GM21390 (cell line): ENCODE data around the gene PDCD7.

Experiments used
- ATAC-seq: cut with Tn5 transposase; IDR thresholded peaks from one replicate; pipeline ENCODE4 v1.9.1; 2021; ENCODE audit not compliant: unreplicated experiment

Gene PDCD7

GRCh38 chr15:65092911-65093792 lies 40.5 kb downstream of the PDCD7 start:
- ATAC-seq = no peak

DNA sequence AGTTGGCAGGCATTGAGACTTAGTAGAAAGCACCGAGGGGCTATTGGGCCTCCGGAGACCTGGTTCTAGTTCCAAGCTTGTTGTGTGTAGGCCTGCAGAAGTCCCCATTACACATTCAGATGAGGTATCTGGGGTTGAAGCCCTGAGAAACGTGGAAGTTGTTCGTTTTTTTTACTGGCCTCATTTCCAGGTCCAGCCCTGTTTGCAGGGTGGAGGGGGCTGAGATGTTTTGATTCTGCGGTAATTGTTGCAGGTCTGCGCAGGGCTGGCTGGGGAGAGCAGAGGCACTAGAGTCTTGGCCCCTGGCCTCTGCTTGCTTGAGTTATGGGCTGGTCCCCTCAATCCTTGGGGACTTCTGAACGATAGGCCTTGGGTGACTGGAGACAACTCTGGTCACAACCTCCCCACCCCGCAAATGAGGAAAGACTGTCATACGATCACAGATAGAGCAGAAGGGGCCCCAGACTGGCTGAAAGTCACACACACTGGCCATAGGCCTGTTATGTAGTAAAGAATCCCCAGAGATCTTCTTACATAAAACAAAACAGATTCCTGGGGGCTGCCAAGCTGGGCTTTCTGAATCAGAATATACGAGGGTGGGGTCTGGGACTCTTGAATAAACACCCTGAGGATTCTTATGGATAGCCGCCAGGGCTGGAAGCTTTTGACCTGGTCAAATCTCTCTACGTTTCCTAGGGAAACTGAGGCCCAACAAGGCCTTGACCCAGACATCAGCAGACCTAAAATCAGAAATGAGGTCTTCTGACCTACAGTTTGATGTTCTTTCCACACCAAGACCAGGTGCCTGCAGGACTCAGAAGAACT lies 41.5 kb downstream of the PDCD7 start:
- ATAC-seq = no peak

- no peak for ATAC-seq
Observed at GRCh38 chr15:65089206-65089824, 44.3 kb downstream of the PDCD7 start.

- ATAC-seq = no peak
Observed at GRCh38 chr15:65088643-65089021, 45.0 kb downstream of the PDCD7 start.

- ATAC-seq = no peak
Observed at GRCh38 chr15:65087873-65088642, 45.5 kb downstream of the PDCD7 start.

DNA sequence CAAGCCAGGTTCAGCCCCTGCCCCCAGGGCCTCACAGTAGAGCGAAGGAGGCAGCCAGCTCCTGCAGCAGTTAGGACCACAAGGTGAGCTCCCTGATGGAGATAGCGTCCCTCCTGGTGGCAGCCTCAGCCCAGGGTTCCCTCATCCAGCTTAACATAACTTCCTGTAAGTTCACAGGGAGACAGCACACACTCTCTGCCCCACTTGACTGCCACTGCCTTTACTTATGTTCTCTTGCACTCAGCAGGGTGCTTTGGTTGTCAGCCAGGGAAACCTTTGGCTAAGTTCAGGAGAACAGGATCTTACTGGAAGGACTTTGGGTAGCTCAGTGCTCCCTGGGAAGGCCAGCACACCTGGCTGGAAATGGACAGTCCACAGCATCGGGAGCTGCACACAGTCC lies 46.2 kb downstream of the PDCD7 start:
- no peak for ATAC-seq

DNA sequence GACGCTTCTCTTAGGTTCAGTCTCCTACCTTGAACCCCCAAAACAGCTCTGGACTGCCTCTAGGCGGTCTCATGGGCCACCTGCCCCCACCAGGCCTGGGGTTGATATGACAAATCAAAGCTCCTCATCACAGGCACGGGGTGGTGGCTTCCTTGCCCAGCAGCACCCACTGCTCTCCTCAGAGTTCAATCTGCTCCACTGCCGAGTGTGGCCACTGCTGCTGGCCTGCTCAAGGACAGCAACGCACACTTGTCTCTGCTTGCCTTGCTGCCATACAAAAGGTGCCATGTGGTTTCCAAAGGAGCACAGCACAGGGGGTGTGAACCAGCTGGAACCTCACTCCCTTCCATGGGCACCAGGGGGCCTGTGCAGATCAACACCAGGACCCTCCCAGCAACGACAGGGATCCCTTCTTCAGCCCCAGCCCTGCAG lies 46.9 kb downstream of the PDCD7 start:
- ATAC-seq = no peak

GRCh38 chr15:65085990-65086679 lies 47.5 kb downstream of the PDCD7 start:
- no peak for ATAC-seq

DNA sequence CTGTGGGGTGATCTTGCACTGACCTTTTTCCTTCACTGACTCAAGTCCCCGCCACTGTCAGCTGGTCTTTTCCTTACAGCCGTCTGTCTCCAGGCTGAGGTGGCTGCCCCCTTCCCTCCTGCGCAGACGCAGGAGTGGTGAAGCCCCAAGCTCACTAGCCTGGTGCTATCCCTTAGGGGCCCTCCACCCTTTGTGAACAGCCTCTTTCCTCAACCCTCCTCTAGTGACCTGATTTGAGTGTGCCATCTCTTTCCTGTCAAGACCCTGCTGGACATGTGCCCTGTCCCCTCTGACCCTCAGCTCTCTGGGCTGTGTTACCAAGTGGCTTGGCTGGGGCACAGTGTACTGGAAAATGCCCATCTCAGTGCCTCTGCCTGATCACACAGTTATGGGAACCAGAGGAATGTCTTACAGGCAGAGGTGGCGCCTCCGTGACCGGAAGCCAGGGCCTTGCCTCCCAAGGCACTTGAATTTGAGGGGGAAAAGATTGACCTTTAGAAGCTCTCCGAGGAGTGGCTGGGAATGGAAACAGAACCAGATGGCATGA lies 48.3 kb downstream of the PDCD7 start:
- ATAC-seq = no peak

DNA sequence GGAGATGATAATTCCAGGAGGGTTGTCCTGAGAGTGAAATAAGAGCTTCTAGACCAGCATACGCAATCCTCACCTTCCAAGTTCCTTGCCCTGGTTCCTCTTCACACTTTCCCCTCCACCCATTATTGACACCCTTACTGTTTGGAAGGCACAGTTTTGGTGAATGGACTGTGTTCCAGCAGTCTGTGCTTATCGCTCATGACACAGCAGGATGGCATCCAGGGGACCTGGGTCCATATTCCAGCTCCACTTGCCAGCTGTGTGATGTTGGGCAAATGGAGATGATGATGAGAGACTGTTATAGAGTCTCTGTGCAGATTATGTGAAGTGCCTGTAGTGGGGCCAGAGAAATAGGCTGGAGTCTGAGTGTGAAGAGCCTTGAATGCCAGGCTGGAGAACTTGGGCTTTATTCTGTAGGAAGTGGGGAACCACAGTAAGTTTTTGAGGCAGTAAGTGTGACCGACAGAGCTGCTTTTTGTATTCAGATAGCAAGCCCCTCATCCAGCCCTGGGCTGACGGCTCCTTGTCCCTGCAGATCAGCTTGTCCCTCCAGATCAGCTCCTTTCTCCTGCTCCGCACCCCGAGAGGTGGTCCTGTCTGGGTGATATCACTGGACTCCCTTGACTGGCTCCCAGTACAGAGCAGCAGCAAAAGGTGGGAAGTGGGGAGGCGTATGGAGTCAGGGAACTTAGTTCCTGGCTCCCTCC lies 49.0 kb downstream of the PDCD7 start:
- no peak for ATAC-seq

GRCh38 chr15:65083262-65083701 lies 50.3 kb downstream of the PDCD7 start:
- ATAC-seq = no peak

DNA sequence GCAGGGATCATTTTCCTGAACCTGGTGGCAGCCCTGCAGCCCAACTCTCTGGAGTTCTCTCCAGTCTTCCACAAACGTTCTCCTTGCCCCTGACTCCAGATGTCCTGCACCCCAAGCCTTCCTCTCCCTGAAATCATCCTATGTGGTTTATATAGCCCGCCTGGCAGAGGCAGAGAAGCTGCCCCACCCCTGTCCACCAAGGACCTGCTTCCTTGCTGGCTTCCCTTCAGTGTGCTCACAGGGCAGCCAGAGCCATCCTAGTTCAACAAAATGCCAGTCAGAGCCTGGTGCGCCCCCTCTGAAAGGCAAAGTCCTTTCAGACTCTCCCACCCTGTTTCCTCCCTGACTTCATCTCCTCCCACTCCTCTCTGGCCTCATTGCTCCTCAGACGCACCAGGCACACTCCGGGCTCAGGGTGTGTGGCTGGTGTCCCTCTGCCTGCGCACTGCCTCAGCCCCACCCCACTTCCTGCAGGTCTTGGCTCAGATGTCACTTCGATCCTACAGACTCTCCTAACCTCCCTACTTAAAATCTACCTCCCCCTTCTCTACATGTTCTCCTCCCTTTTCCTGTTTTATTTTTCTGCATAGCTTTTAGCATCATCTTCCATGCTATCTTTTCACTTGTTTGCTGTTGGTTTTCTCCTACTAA lies 51.2 kb downstream of the PDCD7 start:
- no peak for ATAC-seq

DNA sequence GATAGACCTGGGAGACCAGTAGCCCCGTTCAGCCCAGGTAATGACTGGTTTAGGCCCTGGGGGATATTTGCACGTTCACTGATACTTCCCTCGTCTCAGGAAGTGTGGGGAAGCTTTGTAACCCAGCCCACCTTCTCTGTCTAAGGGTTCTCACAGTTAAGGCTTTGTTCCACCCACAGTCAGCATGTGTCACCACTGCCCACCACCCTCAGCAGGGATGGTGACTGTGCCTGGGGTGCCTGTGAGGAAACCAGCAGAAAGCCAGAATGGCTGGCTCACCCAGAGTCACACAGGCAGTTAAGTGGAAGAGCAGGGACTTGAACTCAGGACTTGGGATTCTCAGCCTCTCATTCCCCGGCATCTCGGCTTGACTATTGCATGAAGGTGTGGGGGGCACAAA lies 51.9 kb downstream of the PDCD7 start:
- ATAC-seq = no peak

DNA sequence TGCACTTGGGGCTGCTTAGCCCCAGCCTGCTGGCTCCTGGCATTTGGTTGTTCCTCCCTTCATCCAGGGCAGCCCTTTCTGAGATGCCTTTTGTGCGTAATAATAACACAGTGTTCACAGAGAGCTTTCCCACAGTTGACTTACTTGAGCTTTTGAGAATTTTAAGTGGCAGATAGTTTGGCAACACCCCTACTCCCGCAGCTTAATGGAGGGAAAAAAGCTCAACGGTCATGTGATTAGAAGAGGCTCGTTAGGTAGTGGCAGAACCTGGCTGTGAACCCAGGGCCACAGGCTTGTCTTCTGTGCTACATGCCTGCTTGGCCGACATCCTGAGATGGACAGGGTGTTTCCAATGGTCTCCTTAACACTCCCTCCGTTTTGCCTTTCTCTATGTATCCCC lies 52.3 kb downstream of the PDCD7 start:
- no peak for ATAC-seq

DNA sequence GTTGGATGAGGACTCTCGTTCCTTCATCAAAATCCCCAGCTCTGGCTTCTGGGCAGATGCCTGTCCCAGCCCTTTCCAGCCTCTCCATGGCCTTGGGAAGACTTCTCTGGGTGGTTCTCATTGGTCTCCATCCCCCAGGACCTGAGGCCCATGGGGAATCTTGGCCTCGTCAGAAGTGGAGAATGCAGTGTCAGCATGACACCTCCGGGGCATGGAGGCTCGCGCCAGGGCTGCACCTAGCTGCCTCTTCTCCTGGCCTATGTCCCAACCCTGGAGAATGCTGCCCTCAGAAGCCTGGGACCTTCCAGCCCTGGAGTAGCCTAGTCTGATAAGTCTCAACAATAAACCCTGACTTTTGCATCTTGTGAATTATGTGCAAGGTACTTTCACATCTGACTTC lies 54.0 kb downstream of the PDCD7 start:
- no peak for ATAC-seq

DNA sequence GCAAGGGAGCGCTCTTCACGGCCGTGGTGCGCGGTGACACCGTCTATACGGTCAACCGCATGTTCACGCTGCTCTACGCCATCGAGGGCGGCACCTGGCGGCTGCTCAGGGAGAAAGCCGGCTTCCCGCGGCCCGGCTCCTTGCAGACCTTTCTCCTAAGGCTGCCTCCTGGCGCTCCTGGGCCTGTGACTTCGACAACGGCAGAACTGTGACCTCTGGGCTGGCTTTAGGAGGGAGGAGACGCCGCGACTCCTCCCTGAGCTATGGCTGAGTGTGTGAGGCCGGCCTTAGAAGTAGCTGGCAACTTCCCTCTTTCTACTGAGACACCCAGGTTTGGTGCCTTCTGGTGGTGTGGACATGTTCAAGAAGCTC lies 55.6 kb downstream of the PDCD7 start:
- no peak for ATAC-seq

DNA sequence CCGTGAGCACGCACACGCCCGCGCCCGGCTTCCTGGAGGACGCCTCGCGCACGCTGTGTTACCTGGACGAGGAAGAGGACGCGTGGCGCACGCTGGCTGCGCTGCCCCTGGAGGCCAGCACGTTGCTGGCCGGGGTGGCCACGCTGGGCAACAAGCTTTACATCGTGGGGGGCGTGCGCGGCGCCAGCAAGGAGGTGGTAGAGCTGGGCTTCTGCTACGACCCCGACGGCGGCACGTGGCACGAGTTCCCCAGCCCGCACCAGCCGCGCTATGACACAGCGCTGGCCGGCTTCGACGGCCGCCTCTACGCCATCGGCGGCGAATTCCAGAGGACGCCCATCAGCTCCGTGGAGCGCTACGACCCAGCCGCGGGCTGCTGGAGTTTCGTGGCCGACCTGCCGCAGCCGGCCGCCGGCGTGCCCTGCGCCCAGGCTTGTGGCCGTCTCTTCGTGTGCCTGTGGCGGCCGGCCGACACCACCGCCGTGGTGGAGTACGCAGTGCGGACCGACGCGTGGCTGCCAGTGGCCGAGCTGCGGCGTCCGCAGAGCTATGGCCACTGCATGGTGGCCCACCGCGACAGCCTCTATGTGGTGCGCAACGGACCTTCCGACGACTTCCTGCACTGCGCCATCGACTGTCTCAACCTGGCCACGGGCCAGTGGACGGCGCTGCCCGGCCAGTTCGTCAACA lies 56.2 kb downstream of the PDCD7 start:
- no peak for ATAC-seq
